NCI-H510A treated with DMSO at 0.1 percent for 48 hours (cell line): ENCODE measurements around the gene SLC16A7.

Experiments
- DNase-seq: peaks from one replicate; lab custom pipeline; 2025; lab: John Stamatoyannopoulos, UW

Gene SLC16A7

DNA sequence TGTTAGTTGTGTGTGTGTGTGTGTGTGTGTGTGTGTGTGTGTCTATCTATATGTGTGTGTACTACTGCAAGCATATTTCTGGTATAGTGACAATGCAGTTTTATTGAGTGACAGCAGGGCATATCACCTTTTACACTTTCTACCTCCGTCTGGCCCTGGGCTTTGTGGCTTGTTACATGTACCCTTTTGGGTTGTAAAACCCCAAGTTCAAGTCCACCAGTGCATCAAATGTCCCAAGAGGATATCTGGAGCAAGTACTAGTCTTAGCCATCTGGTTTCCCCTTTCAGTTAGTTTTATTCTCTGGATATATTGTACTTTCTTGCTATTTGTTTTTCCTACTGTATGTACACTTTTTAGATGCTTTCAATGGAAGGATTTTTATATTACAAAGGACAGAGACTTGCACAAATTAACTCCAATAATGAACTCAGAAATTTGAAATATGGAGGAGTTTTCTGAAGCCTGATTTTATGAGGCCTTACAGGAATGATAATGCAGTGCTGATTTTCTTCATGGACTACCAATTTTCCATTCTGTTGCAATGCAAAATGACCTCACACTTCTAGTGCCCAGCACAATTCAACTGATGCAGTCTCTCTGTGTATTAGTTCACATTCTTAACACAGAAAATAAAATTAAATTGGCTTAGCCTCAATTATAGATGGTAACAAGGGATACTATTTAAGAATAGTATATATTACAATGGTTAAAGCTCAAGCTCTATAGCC is 29.1 kb downstream of the SLC16A7 start:
- DNase-seq = no peak

DNA sequence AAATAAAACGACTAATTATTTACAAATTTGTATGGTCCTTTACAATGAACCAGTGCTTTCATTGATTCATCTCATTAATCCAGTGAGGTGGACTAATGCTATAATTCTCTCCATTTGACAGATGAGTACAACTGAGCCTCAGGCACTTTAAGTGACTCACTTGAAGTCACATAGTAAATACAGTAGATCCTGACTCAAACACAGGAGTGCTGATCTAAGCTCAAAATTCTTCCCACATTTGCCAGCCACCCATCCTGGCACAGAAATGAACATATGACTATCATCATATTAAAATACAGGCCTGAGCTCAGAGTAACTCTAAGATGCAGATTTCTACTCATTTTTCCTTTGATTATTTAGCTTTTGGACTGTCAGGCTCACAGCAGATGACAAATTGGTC is 30.6 kb downstream of the SLC16A7 start:
- DNase-seq = no peak

DNA sequence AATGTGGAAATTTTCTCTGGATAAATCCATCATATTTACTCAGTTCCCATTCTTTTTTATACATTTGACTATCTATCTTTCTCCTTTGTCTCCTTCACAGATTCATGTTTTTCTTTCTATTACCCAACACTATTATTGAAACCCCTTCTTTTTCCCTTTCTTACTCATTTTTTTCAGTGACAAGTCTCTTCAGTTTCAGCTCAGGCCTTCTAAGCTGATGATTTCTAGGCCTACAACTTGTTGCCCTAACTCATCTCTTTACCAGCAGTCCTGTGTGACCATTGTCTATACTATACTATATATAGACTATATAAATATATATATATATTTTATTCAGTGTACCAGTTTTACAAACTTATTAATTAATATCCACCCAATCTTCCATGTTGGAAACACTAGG is 31.8 kb downstream of the SLC16A7 start:
- DNase-seq = no peak

DNA sequence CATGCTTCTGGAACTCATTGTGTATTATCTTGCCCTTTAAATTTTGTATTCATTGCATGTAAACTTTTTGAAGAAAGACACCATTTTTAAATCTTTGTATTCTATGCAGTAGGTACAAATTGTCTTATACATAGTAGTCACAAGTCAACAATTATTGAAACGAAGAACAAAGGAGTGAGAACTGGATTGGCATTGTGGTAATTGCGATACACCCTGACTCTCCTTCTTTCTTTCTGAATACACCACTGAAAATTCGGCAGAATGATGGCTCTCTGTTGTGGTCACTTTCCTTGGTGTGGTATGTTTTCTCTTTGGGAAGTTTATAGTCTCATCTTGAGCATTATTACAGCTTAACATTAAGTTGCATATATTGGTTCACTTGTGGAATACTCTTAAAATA is 34.1 kb downstream of the SLC16A7 start:
- DNase-seq = no peak

DNA sequence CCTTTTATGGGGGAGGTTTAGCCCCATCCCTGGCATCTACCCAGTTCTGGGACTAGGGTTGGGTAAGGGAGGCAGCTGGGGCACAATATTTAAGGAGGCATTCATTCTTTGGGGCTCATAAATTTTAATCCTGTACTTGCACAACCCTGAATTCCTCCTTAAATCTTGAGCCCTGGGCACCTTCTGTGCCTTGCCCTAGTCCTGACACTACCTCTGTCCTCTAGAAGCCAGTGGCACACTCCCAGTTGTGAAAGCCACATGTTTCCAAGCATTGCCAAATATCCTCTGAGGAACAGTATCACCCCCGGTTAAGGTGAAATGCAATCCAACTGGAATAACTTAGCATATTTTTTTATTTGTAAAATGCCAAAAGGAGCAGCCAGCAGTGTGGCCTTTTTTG is 36.6 kb downstream of the SLC16A7 start:
- DNase-seq = no peak

DNA sequence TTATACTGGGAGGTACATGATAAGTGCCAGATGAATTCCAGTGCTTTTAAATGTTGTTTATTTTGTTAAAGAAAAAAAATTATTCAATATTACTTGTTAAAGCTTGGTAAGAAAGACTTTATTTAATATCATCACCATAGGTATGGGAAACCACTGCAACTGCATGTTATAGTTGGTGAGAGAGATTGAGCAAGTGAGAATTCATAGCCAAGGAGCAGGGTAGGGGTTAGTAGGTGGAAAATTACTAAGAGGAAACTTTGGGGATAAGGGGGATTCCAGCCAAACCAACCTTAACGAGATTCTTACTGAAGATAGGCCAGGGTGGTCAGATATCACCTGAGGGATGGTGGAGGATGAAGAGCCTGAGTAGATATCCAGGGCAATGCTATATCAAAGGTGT is 38.4 kb downstream of the SLC16A7 start:
- no peak for DNase-seq

DNA sequence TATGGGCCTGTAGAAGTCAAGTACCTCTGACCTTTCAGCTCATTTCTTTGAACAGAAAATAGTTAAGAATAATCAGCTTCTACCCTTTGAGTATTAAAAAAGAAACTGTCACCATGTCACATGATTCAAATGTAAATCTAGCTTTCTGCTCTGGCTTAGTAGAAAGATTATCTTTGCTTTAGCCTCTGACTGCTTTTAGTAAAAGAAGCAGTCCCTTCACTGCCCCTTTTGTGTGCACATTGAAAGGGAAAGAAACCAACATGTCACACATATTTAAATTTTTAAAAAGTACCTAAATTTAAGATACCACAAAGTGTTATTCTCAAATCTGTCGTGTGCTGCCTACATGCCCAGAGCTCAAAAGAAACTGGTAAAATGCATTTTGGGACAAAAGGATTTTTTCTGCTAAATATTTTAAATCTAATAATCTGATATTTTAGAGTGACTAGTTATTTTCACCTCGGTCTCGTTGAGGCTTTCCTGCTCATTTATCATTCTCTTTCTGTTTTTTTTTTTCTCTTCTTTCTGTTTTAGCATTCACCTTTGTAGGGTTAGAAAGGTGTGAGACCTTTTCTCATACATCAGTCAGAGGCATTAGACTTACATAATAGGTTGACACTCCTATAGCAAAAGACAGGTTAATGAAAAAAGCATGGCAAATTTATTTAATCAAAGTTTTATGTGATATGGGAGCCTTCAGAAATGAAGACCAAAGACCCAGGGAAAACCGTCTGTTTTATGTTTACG is 41.3 kb downstream of the SLC16A7 start:
- no peak for DNase-seq

DNA sequence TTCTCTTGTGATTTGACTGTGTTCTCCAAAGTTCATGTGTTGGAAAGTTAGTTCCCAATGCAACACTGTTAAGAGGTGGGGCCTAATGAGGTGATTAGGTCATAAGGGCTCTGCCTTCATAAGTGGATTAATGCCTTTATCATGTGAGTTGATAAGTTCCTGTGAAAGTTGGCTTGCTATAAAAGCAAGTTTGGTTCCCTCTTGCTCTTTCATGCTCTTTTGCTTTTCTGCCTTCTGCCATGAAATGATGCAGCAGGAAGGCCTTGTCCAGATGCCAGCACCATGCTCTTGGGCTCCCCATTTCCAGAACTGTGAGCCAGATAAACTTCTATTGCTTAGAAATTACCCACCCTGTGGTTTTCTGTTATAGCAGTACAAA is 41.9 kb downstream of the SLC16A7 start:
- no peak for DNase-seq

DNA sequence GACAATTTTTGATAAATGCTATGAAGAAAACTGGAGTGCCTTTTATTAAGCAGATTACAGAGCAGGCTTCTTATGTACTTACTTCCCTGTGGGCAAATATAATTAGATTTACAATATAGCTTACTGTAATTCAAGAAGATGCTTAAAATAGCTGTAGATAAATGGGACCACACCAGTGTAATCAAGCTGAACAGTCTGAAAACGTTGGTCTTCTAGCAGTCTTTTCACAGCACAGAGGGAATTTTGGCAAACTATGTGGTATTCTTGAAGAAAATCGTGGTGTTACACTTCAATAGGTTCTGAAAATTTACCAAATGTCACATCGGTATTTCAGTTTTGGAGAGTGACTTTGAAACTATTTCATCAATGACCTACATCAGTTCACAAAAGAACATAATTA is 47.7 kb downstream of the SLC16A7 start:
- no peak for DNase-seq

DNA sequence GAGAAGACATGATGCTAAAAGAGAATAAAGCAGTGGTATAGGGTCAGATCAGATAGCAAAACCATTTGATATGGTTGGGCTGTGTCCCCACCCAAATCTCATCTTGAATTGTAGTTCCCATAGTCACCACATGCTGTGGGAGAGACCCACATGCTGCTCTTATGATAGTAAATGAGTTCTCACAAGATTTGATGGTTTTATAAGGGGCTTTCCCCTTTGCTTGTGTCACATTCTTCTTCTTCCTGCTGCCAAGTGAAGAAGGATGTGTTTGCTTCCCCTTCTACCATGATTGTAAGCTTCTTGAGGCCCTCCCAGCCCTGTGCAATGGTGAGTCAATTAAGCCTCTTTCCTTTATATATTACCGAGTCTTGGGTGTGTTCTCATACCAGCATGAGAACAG is 49.4 kb downstream of the SLC16A7 start:
- no peak for DNase-seq

DNA sequence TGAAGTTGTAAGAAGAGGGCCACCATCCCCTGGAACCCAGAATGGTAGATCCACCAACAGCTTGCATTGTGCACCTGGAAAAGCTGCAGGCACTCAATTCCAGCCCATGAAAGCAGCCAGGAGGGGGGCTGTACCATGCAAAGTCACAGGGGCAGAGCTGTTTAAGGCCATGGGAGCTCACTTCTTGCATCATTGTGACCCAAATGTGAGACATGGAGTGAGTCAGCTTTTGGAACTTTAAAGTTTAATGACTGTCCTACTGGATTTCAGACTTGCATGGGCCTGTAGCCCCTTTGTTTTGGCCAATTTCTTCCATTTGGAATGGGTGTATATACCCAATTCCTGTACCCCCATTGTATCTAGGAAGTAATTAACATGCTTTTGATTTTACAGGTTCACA is 50.8 kb downstream of the SLC16A7 start:
- DNase-seq = no peak

DNA sequence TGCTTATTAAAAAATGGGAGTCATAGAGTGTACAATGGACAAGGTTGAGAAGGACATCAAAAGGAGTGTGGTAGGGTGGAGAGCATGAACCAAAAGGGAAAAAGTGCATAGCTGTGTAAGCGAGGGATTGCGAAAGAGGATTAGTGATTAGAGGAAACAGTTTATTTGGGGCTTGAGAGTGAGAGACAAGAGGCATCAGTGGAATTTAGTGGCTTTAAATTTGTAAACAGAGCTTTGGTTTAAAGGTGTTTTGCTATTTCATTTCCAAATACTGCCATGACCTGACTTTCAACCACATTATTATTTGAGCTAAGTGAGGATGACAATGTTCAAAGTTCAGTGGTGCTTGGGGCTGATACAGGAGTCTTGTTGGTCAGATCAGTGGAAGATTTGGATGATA is 53.4 kb downstream of the SLC16A7 start:
- DNase-seq = no peak

DNA sequence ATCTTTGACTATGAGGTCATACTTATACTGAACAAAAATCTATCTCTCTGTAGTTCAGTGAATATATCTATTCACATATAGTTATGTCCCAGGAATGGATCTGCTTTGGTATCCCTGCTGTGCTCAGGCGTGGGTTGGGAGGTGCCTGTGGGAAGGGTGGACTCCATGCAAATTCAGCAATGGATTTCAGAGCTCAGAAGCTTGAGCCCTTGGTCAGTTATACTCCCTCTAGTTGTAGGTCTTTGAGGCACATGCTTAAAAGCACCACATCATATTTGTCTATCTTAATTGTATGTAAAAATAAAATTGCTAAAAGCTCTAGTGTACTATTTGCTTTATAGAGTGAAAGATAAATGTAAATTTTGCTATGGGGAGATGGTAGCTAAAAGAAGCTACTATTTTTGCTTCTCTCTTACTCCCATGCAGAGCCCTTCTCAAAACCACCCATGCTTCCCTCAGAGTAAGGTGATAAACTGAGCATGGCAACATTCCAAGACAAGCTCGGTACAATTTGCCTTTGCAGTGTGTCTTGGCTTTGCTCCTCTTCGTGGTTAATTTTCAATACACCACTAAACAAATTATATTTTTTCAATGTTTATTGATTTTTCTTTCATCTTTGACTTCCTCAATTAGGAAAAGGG is 54.9 kb downstream of the SLC16A7 start:
- no peak for DNase-seq

DNA sequence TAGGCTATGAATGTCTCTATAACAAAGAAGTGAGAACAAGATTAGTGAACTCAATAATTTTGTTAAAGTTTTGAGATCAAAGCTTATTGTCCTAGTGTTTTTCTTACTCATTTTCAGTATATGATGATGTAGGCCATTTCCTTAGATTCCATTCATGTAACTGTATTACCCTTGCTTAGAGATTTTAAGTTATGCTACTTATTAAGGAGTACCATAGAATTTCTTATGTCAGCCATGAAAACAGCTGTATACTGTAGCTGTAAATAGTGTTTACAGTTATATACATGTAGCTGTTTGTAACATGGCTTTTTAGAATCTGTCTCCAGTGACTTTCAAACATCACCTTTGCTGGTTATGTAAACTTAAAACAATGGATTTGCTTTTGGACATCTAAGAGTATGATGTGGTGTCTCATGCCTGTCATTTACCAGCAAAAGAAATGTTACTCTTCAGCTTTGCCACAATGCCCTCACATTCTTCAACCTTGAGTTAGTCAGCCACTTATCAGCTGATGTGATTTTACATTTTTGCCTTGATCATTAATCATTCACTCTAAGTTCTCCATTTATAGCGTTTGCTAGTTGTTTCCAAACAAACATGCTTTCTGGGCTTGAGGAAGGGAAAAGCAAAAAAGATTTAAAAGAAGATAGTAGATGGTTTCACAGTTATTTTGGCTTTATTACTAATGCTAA is 55.5 kb downstream of the SLC16A7 start:
- no peak for DNase-seq

DNA sequence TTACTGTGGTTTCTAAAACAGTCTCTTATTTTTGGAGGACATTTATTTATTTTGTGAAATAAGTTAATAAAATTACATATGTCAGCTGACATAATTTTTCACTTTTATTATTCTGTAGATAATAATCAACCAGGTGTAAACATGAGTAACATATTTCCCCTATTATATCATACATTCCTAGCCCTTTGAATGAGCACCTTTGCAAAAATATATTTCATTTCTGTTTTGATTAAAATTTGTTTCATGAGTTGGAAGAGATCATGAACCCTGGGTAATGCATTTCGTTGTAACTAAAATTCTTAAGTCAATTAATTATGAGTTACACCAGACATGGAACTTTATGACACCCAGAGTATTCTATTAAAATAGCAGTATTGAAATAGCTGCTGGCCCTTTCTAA is 56.3 kb downstream of the SLC16A7 start:
- DNase-seq = no peak

DNA sequence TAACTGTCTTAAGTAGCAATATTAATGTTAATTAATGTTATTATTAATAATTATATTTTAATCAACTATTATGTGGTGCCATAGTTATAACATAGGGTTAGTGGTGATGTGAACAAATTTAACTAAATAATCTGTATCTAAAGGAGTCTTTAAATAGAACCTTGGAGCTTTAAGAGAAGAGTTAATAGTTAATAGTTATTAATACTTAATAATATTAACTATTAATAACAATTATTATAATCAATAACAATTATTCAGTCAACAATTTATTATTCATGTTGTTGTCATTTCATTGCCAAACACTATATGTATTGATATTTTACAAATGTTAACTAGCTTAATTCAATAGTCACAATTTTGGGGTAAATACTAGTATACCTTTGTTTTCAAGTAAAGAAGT is 58.2 kb downstream of the SLC16A7 start:
- DNase-seq = no peak

DNA sequence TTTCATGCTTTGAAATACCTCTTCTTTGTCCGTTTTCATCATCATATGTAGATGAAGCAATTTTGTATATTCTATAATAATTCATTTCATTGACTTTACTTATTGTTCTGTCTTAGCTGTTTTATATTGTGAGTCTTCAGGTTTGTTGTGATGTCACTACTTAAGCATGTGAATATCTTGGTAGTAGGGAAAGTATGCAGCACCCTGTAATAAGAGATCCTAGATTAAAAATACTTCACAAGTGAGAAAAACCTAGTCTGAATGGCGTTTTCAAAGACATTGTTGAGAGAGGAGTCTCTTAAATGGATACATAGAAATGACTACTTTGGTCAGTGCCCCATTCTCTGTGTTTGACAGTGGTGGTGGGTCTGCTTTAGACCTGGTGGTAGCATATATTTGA is 61.4 kb downstream of the SLC16A7 start:
- DNase-seq = no peak

DNA sequence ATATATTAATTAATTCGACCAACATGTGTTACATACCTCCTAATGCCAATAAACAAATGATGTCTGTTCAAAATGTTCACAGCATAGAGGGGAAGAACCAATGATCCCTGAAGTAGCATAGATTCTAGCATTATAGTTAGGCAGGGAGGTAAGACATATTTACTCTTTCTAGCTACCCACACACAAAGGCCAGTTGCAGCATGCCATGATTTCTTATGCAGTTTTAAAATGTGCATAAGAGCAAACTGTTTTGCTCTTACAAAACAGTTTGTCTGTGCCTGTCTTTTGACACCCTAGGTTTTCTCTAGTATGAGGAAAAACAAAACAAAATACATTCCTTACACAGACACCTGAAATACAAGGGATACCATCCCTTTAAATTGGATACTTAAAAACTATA is 61.9 kb downstream of the SLC16A7 start:
- no peak for DNase-seq

DNA sequence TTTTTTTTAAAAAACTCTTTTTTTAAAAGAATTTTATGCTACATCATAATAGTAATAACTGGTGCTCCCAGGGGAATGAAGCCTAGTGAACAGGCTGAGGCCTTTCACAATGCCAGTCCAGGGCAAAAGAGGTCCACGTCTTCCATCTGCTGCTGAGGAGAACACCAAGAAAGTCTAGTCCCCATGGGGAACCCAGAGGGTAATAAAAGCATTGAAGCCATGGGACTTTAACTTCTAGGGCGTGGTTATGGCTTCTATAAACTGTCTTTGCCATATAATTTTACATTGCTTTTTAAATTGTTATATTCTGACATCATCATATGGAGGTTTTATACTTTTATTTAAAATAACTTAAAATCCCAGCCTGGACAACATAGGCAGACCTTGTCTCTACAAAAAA is 64.3 kb downstream of the SLC16A7 start:
- DNase-seq = no peak

DNA sequence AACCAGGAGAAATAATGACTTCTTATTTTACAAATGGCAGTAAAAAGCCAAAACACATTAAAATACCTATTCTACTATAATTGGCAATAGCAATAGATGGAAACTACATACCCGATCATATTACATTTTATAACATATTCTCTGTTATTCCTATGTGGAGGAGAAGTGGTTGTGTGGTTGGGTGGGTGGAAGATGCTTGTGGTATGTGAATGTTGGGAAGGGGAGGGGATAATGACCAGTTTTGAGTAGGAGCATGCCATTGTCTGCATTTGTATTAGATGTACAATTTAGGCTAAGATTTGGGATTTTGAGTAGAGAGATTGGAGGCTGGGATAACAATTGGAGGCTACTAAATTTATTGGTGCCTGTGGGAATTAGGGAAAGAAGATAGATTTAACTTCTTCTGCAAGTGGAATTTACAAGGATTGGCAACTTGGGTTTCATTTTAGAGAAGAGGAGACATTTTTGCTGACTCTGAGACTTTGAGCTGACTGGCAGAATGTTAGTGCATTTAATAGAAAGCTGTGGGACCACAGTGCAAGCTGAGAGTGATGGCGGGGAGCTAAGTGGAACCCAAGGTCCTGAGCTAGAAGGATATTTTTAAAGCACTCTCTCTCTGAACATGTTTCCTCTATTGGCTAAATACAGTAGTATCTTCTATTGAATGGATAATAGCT is 65.2 kb downstream of the SLC16A7 start:
- no peak for DNase-seq

DNA sequence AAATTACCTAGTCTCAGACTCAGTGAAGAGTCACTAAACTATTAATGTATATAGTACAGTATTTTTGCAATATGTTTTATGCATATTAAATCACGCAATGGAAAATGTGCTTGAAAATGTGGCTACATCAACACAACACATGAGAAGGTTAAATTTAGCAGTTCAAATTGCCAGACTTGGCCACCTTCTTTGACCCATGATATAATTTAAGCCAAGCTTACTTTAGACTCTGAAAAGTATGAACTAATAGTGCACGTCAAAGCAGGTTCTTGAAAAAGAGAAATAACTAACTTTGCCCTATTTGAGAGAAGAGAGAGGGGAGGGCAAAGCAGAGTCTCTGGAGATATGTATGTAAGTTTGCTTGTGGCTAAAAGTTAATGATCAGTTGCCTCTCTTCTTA is 68.7 kb downstream of the SLC16A7 start:
- DNase-seq = no peak

DNA sequence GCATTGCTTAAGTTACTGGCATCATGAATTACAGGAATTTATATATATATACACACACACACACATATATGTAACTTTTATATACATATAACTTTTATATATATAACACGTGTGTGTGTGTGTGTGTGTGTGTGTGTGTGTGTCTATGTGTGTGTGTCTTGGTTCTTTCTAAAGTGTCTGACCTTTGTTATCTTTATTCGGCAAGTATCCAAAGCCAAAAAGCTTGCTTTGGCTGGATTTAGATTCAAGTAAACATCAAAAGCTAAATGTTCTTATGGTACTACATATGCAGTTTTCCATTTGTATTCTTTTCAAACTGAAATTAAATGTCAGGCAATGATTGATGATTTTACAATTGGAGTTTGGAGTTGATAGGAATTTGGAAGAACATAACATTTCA is 69.9 kb downstream of the SLC16A7 start:
- DNase-seq = no peak
